Vagina (tissue), 2 donors: ENCODE results near the gene AKR1C1.

Experiments used
- CTCF ChIP-seq, 3 experiments: fragments of 450-650 bp in 2 of 3; fragments of 200-600 bp in 1 of 3; sonication (generic) in 1 of 3; IDR thresholded peaks; one replicate each; pipeline ENCODE4 v1.5.1; 2017 to 2019; ENCODE audit warnings: antibody characterized with exemption in 3 of 3, mild to moderate bottlenecking in 2 of 3, moderate library complexity in 2 of 3
- POLR2A ChIP-seq, 2 donors: fragments of 450-650 bp; IDR thresholded peaks; one replicate each; pipeline ENCODE4 v1.6.1; 2017; ENCODE audit warnings: antibody characterized with exemption in 2 of 2, mild to moderate bottlenecking in 2 of 2, moderate library complexity in 2 of 2

GRCh38 chr10:4947635-4948596, 15.3 kb upstream of the AKR1C1 start:
- TF ChIP-seq CTCF (IDR thresholded peaks at IDR 0.05) (no peak), POLR2A (IDR thresholded peaks at IDR 0.05) (no peak)
